ENCODE results near the gene MAP4K4.
"Not testable (repeated sequence)": the region's sequence is repeated elsewhere in the genome, so short reads cannot be mapped to it uniquely, and the experiment has no call there.

MAP4K4 gene

GRCh38 chr2:101901241-101901640 lies 203.7 kb downstream of the MAP4K4 start:
- no peak for DNase-seq (ENCODE audit: low read depth, low spot score)

GRCh38 chr2:101902169-101902568 lies 204.7 kb downstream of the MAP4K4 start:
- DNase-seq (ENCODE audit: low read depth, low spot score), result no peak

GRCh38 chr2:101904916-101905315 lies 207.4 kb downstream of the MAP4K4 start:
- DNase-seq (ENCODE audit: low read depth, low spot score), result no peak

GRCh38 chr2:101905746-101906336 lies 208.3 kb downstream of the MAP4K4 start:
- DNase-seq (ENCODE audit: low read depth, low spot score), result no peak

GRCh38 chr2:101909760-101910159 lies 212.3 kb downstream of the MAP4K4 start:
- DNase-seq (ENCODE audit: low read depth, low spot score), result no peak

- DNase-seq (ENCODE audit: low read depth, low spot score), result no peak
Observed at GRCh38 chr2:101912545-101912944, 215.0 kb downstream of the MAP4K4 start.

- DNase-seq (ENCODE audit: low read depth, low spot score), result no peak
Observed at GRCh38 chr2:101921319-101921952, 223.9 kb downstream of the MAP4K4 start.

GRCh38 chr2:101921953-101922325 lies 224.4 kb downstream of the MAP4K4 start:
- DNase-seq (ENCODE audit: low read depth, low spot score), result no peak

- not testable (repeated sequence) for DNase-seq (ENCODE audit: low read depth, low spot score)
Observed at GRCh38 chr2:101924311-101924710, 226.8 kb downstream of the MAP4K4 start.

GRCh38 chr2:101930019-101930418 lies 232.5 kb downstream of the MAP4K4 start:
- DNase-seq (ENCODE audit: low read depth, low spot score), result no peak

GRCh38 chr2:101930847-101931246 lies 233.3 kb downstream of the MAP4K4 start:
- no peak for DNase-seq (ENCODE audit: low read depth, low spot score)

GRCh38 chr2:101931402-101931801 lies 233.9 kb downstream of the MAP4K4 start:
- no peak for DNase-seq (ENCODE audit: low read depth, low spot score)

GRCh38 chr2:101935764-101936163 lies 238.3 kb downstream of the MAP4K4 start:
- DNase-seq (ENCODE audit: low read depth, low spot score), result not testable (repeated sequence)

GRCh38 chr2:101942851-101943250 lies 245.3 kb downstream of the MAP4K4 start:
- DNase-seq (ENCODE audit: low read depth, low spot score), result no peak

Measured in brain pericyte (primary cell).